Measurements from ENCODE around the gene PYGM. TPM values are rescaled to one million over a fixed set of nuclear protein-coding genes. Genes with fewer than 3 reads are reported as not detected.

PYGM gene
- total and polyA plus RNA-seq, 2 donors (not counting 3 experiments of a cell fraction or from before 2014, with no cell fraction given), result 0.10 to 0.62 TPM

DNA sequence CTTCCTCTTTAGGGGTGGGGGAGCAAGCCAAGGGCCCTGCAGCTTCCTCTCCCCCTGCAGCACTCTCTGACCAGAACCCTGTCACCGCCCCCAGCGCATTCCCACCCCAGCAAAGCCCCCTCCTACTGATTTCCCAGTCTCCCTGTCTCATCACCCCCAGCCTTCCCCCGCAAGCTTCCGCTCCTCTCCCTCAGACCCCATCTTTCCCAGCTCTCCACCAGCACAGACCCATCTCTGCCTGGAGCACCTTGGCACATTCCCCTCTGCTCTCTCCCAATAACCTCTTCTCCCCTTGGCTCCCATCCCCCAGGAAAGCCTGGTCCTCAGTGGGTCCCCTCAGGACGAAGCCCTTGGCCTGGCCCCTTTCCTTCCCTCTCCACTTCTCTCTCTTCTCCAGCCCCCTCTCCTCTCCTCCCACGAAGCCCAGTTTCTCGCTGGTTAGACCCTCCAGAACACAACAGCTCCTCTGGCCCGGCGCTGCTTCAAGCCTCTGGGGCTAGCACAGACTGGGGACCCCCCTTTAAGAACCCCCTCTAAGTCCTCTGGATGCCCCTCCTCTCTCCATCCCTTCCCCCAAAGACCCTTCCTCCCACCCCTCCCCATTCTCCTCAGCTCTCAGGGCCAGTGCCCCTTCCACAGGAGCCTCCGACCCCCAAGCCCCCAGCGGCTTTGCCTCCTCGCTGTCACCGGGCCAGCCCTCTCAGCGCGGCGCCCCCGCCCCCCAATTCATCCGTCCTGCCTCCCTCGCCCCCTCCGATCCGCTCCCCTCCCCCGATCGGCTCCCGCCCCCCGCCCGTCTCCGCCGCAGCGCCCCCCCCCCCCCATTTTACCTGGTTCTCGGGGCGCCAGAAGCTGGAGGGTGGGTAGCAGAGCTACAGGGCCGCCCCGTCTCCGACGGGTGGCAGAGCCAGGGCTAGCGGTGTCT lies 37.4 kb downstream of the PYGM start:
- peaks cover 16 to 17% of the 10 kb centered on the region in 2 experiments for H3K27me3 ChIP-seq (ENCODE audit: control insufficient read depth in 2 of 2, insufficient read depth in 2 of 2, low read length in 2 of 2)
- no peak for DNase-seq (ENCODE audit: low read depth, low spot score)
- no peaks in the 10 kb centered on the region for H3K4me1 ChIP-seq (ENCODE audit: control insufficient read depth, extremely low read depth, insufficient read depth, low read length)
- FAIRE-seq, result no peak
- H3K9me1 ChIP-seq (replicated peaks; ENCODE audit: control insufficient read depth, extremely low read depth, insufficient read depth, low read length), result no peaks in the 10 kb centered on the region
- no peak overlapping the region for H2AFZ ChIP-seq (ENCODE audit: low read depth, low read length)
- H3K4me3 ChIP-seq (replicated peaks in 1 of 3; ENCODE audit: insufficient read depth in 1 of 3, low read depth in 1 of 3, low read length in 3 of 3), result no peak overlapping the region
- no peak overlapping the region for H3K9ac ChIP-seq (replicated peaks; ENCODE audit: extremely low read depth, insufficient read depth, low read length)
- TF ChIP-seq JUN (IDR thresholded peaks at IDR 0.05; ENCODE audit: borderline replicate concordance, insufficient read depth, insufficient read length, low read depth) (no peak), EZH2 (IDR thresholded peaks at IDR 0.05; ENCODE audit: borderline replicate concordance, low read depth, low read length, severe bottlenecking) (peak; percentile 45)
- H3K27ac ChIP-seq (ENCODE audit: insufficient read depth, low read depth, low read length), result no peak overlapping the region
- no peaks in the 10 kb centered on the region for H3K9me3 ChIP-seq (replicated peaks; ENCODE audit: control insufficient read depth, insufficient read depth, low read length)
- H3K4me2 ChIP-seq (ENCODE audit: insufficient read depth, low read length), result no peak overlapping the region
- dilution Hi-C loops (cut with MboI; ENCODE audit: extremely low pct_ligation_motif_present, low sequenced_read_pairs) (no loop called here), intact Hi-C loops (cut with micrococcal nuclease) (loop anchor here (1.0 kb wide), 2 partner anchors 34 to 273 kb away; no protein-coding TSS in a partner anchor)
- no peaks in the 10 kb centered on the region for H4K20me1 ChIP-seq (replicated peaks; ENCODE audit: control insufficient read depth, extremely low read depth, insufficient read depth, low read length)
- no peaks in the 10 kb centered on the region for H3K36me3 ChIP-seq (ENCODE audit: control insufficient read depth in 2 of 2, extremely low read depth in 1 of 2, insufficient read depth in 2 of 2, low read length in 2 of 2)
- no TSS peak for BruUV-seq (replicated peaks)
- no peaks in the 10 kb centered on the region for H3K79me2 ChIP-seq (ENCODE audit: control insufficient read depth, insufficient read depth, low read length)
- ChIA-PET CTCF (interaction anchor here (1.2 to 2.1 kb wide), 3 partner anchors 20 to 34 kb away, joined by 3 to 19 read pairs (median 5); no protein-coding TSS in a partner anchor), POLR2A (no interaction called here)

DNA sequence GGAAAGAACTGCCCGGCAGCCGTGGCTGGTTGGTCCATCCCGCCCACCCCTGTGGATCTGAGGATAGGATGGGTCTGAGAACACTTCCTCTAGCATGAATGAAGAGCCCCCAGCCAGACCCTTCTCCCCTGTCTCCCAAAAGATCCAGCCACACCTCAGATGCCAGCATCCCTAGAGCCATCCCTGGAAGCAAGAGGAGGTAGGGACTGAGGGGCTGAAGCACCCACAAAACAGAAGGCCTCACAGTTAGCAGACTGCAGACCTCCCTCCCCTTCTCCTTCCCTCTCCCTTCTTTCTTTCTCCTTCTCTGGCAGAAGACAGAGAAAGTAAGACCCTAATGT lies 38.4 kb downstream of the PYGM start:
- ChIA-PET CTCF (interaction anchor here (1.3 to 2.1 kb wide), 2 partner anchors 21 to 33 kb away, joined by 5 to 19 read pairs; no protein-coding TSS in a partner anchor), POLR2A (no interaction called here)
- H3K4me2 ChIP-seq (ENCODE audit: insufficient read depth, low read length), result no peak overlapping the region
- H3K9me3 ChIP-seq (replicated peaks; ENCODE audit: control insufficient read depth, insufficient read depth, low read length), result no peaks in the 10 kb centered on the region
- no peak overlapping the region for H3K4me3 ChIP-seq (replicated peaks in 1 of 3; ENCODE audit: insufficient read depth in 1 of 3, low read depth in 1 of 3, low read length in 3 of 3)
- no peak for DNase-seq (ENCODE audit: low read depth, low spot score)
- H3K27ac ChIP-seq (ENCODE audit: insufficient read depth, low read depth, low read length), result no peak overlapping the region
- intact Hi-C loops (cut with micrococcal nuclease), result no loop called here
- peaks cover 24 to 26% of the 10 kb centered on the region in 2 experiments for H3K27me3 ChIP-seq (ENCODE audit: control insufficient read depth in 2 of 2, insufficient read depth in 2 of 2, low read length in 2 of 2)
- H3K79me2 ChIP-seq (ENCODE audit: control insufficient read depth, insufficient read depth, low read length), result no peaks in the 10 kb centered on the region
- H2AFZ ChIP-seq (ENCODE audit: low read depth, low read length), result no peak overlapping the region
- dilution Hi-C loops (cut with MboI; ENCODE audit: extremely low pct_ligation_motif_present, low sequenced_read_pairs), result no loop called here
- H3K36me3 ChIP-seq (ENCODE audit: control insufficient read depth in 2 of 2, extremely low read depth in 1 of 2, insufficient read depth in 2 of 2, low read length in 2 of 2), result no peaks in the 10 kb centered on the region
- FAIRE-seq, result no peak
- H3K4me1 ChIP-seq (ENCODE audit: control insufficient read depth, extremely low read depth, insufficient read depth, low read length), result no peaks in the 10 kb centered on the region
- TF ChIP-seq MYC (IDR thresholded peaks at IDR 0.05; ENCODE audit: low read depth, low read length) (no peak), GATA2 (IDR thresholded peaks at IDR 0.05; ENCODE audit: insufficient read depth, insufficient read length, low read depth, low read length) (no peak), FOS (IDR thresholded peaks at IDR 0.05; ENCODE audit: borderline replicate concordance, insufficient read depth, low read length) (no peak), EZH2 (IDR thresholded peaks at IDR 0.05; ENCODE audit: borderline replicate concordance, low read depth, low read length, severe bottlenecking) (no peak), JUN (IDR thresholded peaks at IDR 0.05; ENCODE audit: borderline replicate concordance, insufficient read depth, insufficient read length, low read depth) (no peak), POLR2A (IDR thresholded peaks at IDR 0.05; ENCODE audit: low read depth, low read length) (no peak)
- TF ChIP-seq, protein P1, sequence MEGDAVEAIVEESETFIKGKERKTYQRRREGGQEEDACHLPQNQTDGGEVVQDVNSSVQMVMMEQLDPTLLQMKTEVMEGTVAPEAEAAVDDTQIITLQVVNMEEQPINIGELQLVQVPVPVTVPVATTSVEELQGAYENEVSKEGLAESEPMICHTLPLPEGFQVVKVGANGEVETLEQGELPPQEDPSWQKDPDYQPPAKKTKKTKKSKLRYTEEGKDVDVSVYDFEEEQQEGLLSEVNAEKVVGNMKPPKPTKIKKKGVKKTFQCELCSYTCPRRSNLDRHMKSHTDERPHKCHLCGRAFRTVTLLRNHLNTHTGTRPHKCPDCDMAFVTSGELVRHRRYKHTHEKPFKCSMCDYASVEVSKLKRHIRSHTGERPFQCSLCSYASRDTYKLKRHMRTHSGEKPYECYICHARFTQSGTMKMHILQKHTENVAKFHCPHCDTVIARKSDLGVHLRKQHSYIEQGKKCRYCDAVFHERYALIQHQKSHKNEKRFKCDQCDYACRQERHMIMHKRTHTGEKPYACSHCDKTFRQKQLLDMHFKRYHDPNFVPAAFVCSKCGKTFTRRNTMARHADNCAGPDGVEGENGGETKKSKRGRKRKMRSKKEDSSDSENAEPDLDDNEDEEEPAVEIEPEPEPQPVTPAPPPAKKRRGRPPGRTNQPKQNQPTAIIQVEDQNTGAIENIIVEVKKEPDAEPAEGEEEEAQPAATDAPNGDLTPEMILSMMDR (IDR thresholded peaks at IDR 0.05; ENCODE audit: extremely low read depth in 1 of 2, insufficient read depth in 1 of 2, low read depth in 1 of 2, low read length in 2 of 2), result no peak
- TF ChIP-seq, protein P2, sequence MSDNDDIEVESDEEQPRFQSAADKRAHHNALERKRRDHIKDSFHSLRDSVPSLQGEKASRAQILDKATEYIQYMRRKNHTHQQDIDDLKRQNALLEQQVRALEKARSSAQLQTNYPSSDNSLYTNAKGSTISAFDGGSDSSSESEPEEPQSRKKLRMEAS (IDR thresholded peaks at IDR 0.05; ENCODE audit: insufficient read depth, insufficient read length), result no peak
- no peaks in the 10 kb centered on the region for H3K9me1 ChIP-seq (replicated peaks; ENCODE audit: control insufficient read depth, extremely low read depth, insufficient read depth, low read length)
- H4K20me1 ChIP-seq (replicated peaks; ENCODE audit: control insufficient read depth, extremely low read depth, insufficient read depth, low read length), result no peaks in the 10 kb centered on the region
- no TSS peak for BruUV-seq (replicated peaks)
- H3K9ac ChIP-seq (replicated peaks; ENCODE audit: extremely low read depth, insufficient read depth, low read length), result no peak overlapping the region

All from endothelial cell of umbilical vein (primary cell).